Brain microvascular endothelial cell (primary cell): ENCODE results near the gene MGAT5B.

Experiments used
- DNase-seq: peaks from one replicate; pipeline ENCODE4 v3.0.0-alpha.2; 2020
- H3K27ac ChIP-seq: fragments of 250-450 bp; sonication (Bioruptor Pico); 2 replicates; pipeline ENCODE4 v1.5.1; 2020; ENCODE audit warnings: mild to moderate bottlenecking, moderate library complexity
- H3K27me3 ChIP-seq: fragments of 250-450 bp; sonication (Bioruptor Pico); replicated peaks from 2 replicates; pipeline ENCODE4 v1.5.1; 2020; ENCODE audit warnings: mild to moderate bottlenecking
- H3K36me3 ChIP-seq: fragments of 250-450 bp; sonication (Bioruptor Pico); replicated peaks from 2 replicates; pipeline ENCODE4 v1.5.1; 2020; ENCODE audit warnings: mild to moderate bottlenecking
- H3K4me3 ChIP-seq: 2 replicates; pipeline ENCODE4 v1.5.1; 2011; ENCODE audit warnings: low read depth, mild to moderate bottlenecking, control low read depth, low read length, moderate library complexity
- in situ Hi-C: cut with HindIII; loops from 2 replicates; pipeline ENCODE4 v1.10.0; 2017; ENCODE audit warnings: low sequenced_read_pairs, low pct_ligation_motif_present
- TF ChIP-seq, protein P1 (sequence below): IDR thresholded peaks from 2 replicates; pipeline ENCODE4 v1.5.1; 2011; ENCODE audit warnings: low read depth, mild to moderate bottlenecking, moderate library complexity, low read length, control low read depth, inconsistent platforms; ENCODE audit errors: missing control alignments

The MGAT5B gene

DNA sequence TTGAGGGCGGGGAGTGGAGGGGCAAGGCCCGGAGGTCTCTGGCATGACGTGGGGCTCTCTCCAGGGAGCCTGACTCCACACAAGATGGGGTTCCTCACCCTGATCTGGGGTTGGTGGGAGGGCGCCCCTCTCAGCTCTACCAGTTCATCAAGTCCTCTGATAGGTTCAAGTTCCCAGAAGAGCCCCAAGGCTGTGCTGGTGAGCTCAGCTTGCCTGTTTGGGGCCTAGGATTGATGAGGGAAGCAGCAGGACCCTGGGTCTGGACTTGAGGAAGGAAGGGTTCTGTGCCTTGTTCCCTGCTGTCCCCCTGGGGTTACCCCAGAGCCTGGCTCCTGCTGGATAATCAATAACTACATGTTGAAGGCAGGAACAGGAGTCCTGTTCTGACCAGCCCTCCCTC, 3.5 kb downstream of the MGAT5B start:
- in situ Hi-C loops: no loop called here
- Histone ChIP-seq H3K27ac (no peak overlapping the region), H3K4me3 (no peak overlapping the region), H3K27me3 (peaks cover 16% of the 10 kb centered on the region), H3K36me3 (no peaks in the 10 kb centered on the region)
- DNase-seq: no peak
- TF ChIP-seq, protein P1, sequence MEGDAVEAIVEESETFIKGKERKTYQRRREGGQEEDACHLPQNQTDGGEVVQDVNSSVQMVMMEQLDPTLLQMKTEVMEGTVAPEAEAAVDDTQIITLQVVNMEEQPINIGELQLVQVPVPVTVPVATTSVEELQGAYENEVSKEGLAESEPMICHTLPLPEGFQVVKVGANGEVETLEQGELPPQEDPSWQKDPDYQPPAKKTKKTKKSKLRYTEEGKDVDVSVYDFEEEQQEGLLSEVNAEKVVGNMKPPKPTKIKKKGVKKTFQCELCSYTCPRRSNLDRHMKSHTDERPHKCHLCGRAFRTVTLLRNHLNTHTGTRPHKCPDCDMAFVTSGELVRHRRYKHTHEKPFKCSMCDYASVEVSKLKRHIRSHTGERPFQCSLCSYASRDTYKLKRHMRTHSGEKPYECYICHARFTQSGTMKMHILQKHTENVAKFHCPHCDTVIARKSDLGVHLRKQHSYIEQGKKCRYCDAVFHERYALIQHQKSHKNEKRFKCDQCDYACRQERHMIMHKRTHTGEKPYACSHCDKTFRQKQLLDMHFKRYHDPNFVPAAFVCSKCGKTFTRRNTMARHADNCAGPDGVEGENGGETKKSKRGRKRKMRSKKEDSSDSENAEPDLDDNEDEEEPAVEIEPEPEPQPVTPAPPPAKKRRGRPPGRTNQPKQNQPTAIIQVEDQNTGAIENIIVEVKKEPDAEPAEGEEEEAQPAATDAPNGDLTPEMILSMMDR: no peak

DNA sequence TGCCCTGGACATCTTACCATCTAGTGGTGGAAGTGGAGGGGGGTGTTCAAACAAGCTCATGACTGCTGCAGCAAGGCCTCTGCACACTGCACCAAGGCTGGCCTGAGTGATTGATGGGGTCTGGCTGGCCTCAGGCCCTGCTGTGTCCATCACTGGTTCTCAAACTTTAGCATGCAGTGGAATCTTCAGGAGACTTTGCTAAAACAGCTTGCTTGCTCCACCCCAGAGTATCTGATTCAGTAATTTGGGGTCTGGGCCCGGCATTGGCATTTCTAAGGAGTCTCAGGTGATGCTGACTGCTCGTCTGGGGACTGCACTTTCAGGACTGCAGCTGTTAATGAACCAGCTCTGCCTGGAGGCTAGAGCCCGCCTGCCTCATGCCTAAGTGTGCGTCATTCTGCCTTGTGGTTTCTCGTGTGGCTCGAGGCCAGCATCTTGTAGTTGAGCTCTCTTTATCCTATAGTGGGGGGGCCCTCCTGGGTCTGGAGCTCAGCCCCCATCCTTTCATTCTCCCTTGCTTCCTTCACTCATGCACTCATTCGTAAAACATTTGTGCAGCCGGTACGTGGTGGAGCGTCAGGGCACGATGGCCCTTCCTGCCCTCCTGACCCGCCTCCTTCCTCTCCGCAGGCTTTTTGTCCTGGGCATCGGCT, 4.1 kb downstream of the MGAT5B start:
- no peak overlapping the region for H3K27ac ChIP-seq
- DNase-seq: peak; percentile 94
- H3K4me3 ChIP-seq: no peak overlapping the region
- peaks cover 16% of the 10 kb centered on the region for H3K27me3 ChIP-seq
- TF ChIP-seq, protein P1: no peak
- no peaks in the 10 kb centered on the region for H3K36me3 ChIP-seq
- in situ Hi-C loops: no loop called here

DNA sequence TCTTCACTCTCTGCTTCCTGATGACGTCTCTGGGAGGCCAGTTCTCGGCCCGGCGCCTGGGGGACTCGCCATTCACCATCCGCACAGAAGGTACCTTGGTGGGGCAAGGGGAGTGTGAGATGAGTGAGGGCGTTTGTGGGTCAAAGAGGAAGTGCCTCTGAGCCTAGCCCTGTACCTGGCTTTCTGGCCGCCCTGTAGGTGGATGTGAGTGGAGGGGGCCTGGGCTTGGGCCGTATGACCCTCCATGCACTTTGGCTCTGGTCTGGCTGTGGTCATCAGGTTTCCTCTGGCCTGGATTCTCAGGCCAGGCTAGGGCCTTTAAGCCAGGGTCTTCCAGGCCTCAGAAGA, 4.6 kb downstream of the MGAT5B start:
- peaks cover 16% of the 10 kb centered on the region for H3K27me3 ChIP-seq
- in situ Hi-C loops: no loop called here
- no peak overlapping the region for H3K4me3 ChIP-seq
- no peaks in the 10 kb centered on the region for H3K36me3 ChIP-seq
- TF ChIP-seq, protein P1: no peak
- DNase-seq: no peak
- no peak overlapping the region for H3K27ac ChIP-seq

DNA sequence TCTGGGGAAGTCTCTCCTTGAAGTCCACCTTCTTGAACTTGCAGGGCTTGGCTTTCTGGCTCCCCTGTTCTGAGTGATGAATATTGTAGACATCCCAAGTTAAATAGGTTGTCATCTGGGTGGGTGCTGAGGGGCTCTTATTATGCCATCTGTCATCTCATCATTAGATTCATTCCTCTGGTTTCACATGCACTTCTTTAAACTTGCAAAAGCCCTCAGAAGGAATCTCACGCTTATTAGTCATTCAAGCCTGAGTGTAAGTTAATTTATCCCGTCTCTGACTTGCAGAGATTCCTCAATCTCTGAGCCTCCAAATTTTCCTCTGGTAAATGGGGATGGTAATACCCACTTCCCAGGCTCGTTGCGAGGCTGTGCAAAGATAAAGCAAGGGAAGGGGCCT, 5.7 kb downstream of the MGAT5B start:
- no peak overlapping the region for H3K4me3 ChIP-seq
- TF ChIP-seq, protein P1: no peak
- in situ Hi-C loops: no loop called here
- H3K27me3 ChIP-seq: peaks cover 14% of the 10 kb centered on the region
- H3K27ac ChIP-seq: no peak overlapping the region
- no peaks in the 10 kb centered on the region for H3K36me3 ChIP-seq
- no peak for DNase-seq

DNA sequence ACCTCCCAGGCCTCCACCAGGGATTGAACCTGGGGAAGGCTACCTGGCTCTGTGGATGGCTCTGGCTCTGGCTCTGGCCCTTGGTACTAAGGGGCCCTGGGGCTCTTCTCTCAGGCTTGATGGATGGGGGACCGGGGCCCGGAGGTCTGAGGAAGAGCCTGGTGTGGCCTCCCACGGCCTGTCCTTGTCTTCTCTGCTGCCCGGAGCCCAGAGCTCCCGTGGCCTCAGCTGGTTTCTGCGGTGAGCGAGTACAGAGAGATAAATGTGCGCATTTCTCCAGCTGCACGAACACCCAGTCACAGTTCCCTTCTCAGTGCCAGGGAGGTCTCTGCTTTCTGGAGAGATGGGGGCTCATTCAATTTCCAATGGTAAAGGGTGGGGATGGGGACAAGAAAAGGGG, 9.2 kb downstream of the MGAT5B start:
- no peak for DNase-seq
- TF ChIP-seq, protein P1: no peak
- Histone ChIP-seq H3K36me3 (no peaks in the 10 kb centered on the region), H3K27ac (no peak overlapping the region), H3K4me3 (no peak overlapping the region), H3K27me3 (peaks cover 2% of the 10 kb centered on the region)
- in situ Hi-C loops: no loop called here

DNA sequence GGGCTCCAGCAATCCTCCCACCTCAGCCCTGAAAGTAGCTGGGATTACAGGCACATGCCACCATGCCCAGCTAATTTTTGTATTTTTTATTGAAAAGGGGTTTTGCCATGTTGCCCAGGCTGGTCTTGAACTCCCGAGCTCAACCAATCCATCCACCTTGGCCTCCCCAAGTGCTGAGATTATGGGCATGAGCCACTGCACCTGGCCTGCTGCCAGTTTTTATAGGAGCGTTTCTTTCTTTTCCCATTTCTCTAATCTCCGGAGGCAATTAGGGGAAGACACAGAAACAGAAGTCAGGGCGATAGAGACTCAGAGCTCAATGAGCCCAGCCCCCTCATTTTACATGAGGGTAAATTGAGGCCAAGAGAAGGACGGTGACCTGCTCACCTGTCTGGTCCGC, 10.4 kb downstream of the MGAT5B start:
- Histone ChIP-seq H3K4me3 (no peak overlapping the region), H3K27me3 (peaks cover 2% of the 10 kb centered on the region), H3K36me3 (no peaks in the 10 kb centered on the region), H3K27ac (no peak overlapping the region)
- in situ Hi-C loops: no loop called here
- TF ChIP-seq, protein P1: no peak
- DNase-seq: no peak
